Measurements from ENCODE around the gene C6orf141. TPM values are rescaled to one million over a fixed set of nuclear protein-coding genes. Genes with fewer than 3 reads are reported as not detected.

C6orf141 gene
- total and polyA plus RNA-seq, 4 donors, result 1.3 to 5.2 (median 3.0) TPM

Other genes starting within 250 kb of the C6orf141 start
- gene MMUT, start 87.4 kb upstream of the C6orf141 start, total RNA-seq, result 10 to 100 TPM; 24.1 to 38.5 TPM
- 10 to 100 TPM; 40.1 to 40.4 TPM for gene MMUT, start 87.4 kb upstream of the C6orf141 start, polyA plus RNA-seq (ENCODE audit: insufficient read length in 2 of 2)
- 10 to 100 TPM; 11.6 to 14.1 TPM for gene CENPQ, start 87.3 kb upstream of the C6orf141 start, total RNA-seq
- 10 to 100 TPM; 12.9 to 13.2 TPM for gene CENPQ, start 87.3 kb upstream of the C6orf141 start, polyA plus RNA-seq (ENCODE audit: insufficient read length in 2 of 2)
- not detected for gene GLYATL3, start 50.7 kb upstream of the C6orf141 start, total RNA-seq
- not detected for gene GLYATL3, start 50.7 kb upstream of the C6orf141 start, polyA plus RNA-seq (ENCODE audit: insufficient read length in 2 of 2)
- 10 to 100 TPM in 1 of 2 donors, 1 to 10 TPM in 1; 2.4 to 11.0 TPM for gene RHAG, start 86.2 kb downstream of the C6orf141 start, total RNA-seq
- under 1 TPM; 0.27 to 0.53 TPM for gene RHAG, start 86.2 kb downstream of the C6orf141 start, polyA plus RNA-seq (ENCODE audit: insufficient read length in 2 of 2)
- 1 to 10 TPM in 1 of 2 donors, under 1 TPM in 1; 0.44 to 1.2 TPM for gene CRISP2, start 162.9 kb downstream of the C6orf141 start, total RNA-seq
- 1 to 10 TPM; 2.5 to 2.6 TPM for gene CRISP2, start 162.9 kb downstream of the C6orf141 start, polyA plus RNA-seq (ENCODE audit: insufficient read length in 2 of 2)
- gene CRISP3, start 193.7 kb downstream of the C6orf141 start, total RNA-seq, result 1 to 10 TPM in 1 of 2 donors, under 1 TPM in 1; 0.22 to 5.4 TPM
- gene CRISP3, start 193.7 kb downstream of the C6orf141 start, polyA plus RNA-seq (ENCODE audit: insufficient read length in 2 of 2), result not detected
- not detected for gene PGK2, start 236.6 kb downstream of the C6orf141 start, total RNA-seq
- not detected for gene PGK2, start 236.6 kb downstream of the C6orf141 start, polyA plus RNA-seq (ENCODE audit: insufficient read length in 2 of 2)

Measured in spinal cord (tissue), 4 donors.